Endometrial microvascular endothelial cells (primary cell): ENCODE results near the gene NUP37. TPM values are rescaled to one million over a fixed set of nuclear protein-coding genes. Genes with fewer than 3 reads are reported as not detected.

Experiments used
- in situ Hi-C: cut with HindIII; loops from 2 replicates; pipeline ENCODE4 v1.10.0; 2017; ENCODE audit warnings: low sequenced_read_pairs, low pct_unique_long_range_greater_than_20kb; ENCODE audit errors: inconsistent ontology term
- total RNA-seq: library from RNA; depleted of rRNA; stranded (reverse); fragments of >200 nt; gene quantifications from one replicate; pipeline ENCODE4 v1.2.3, GENCODE V29; 2015; ENCODE audit errors: inconsistent ontology term

The NUP37 gene
- total RNA-seq, 1 donor from 2014 or later = 99.0 TPM

GRCh38 chr12:102050660-102051430, 69.1 kb downstream of the NUP37 start:
- in situ Hi-C loops = no loop called here

- in situ Hi-C loops = no loop called here
These were observed 76.0 kb downstream of the NUP37 start for GRCh38 chr12:102043928-102044327.

- in situ Hi-C loops = no loop called here
These were observed 85.7 kb downstream of the NUP37 start for GRCh38 chr12:102033991-102034745.

GRCh38 chr12:102031852-102032251, 88.1 kb downstream of the NUP37 start:
- in situ Hi-C loops = no loop called here

GRCh38 chr12:102029141-102029540, 90.8 kb downstream of the NUP37 start:
- in situ Hi-C loops = no loop called here

- in situ Hi-C loops = no loop called here
These were observed 93.2 kb downstream of the NUP37 start for GRCh38 chr12:102026728-102027127.

- in situ Hi-C loops = no loop called here
These were observed 95.1 kb downstream of the NUP37 start for GRCh38 chr12:102024765-102025164.

GRCh38 chr12:102023343-102023930, 96.5 kb downstream of the NUP37 start:
- in situ Hi-C loops = no loop called here

Other genes starting within 250 kb of the NUP37 start
- gene DRAM1, start 242.5 kb downstream of the NUP37 start, total RNA-seq = 99.4 TPM
- gene WASHC3, start 58.1 kb downstream of the NUP37 start, total RNA-seq = 53.9 TPM
- 25.3 TPM for gene PARPBP, start 69 bp upstream of the NUP37 start, total RNA-seq
- not detected for gene PMCH, start 77.7 kb upstream of the NUP37 start, total RNA-seq